Stimulated activated CD4-positive, alpha-beta T cell treated with anti-CD3 and anti-CD28 coated beads, TNF-alpha, amount 100 ng/mL, for 24 hours (primary cell): ENCODE results near the gene ERC1.
"Not testable (repeated sequence)": the region's sequence is repeated elsewhere in the genome, so short reads cannot be mapped to it uniquely, and the experiment has no call there.

Experiments
- DNase-seq, 3 experiments: peaks; one replicate each; pipeline ENCODE4 v3.0.0-alpha.2; 2020; ENCODE audit warnings: low read depth in 3 of 3

Gene ERC1

GRCh38 chr12:1122786-1123185, 131.8 kb downstream of the ERC1 start:
- DNase-seq, result no peak

DNA sequence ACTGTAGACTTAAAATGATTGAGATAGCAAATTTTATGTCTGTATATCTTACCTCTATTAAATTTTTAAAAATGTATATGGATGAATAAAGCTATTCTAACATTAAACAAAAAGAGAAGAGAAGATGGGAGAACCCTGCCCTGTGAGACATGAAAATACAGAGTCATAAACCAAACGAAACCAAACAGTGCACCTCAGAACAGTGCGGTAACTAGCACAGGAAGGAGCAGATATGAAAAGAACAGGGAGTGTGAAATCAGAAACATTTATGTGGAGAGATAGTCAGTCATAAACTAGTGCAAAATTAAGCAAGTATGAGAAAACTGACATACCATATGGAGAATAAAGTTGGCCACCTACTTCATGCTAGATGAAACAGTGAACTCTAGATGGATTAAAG, 135.1 kb downstream of the ERC1 start:
- DNase-seq, result no peak

- DNase-seq, result no peak
Observed at GRCh38 chr12:1127021-1127420, 136.0 kb downstream of the ERC1 start.

DNA sequence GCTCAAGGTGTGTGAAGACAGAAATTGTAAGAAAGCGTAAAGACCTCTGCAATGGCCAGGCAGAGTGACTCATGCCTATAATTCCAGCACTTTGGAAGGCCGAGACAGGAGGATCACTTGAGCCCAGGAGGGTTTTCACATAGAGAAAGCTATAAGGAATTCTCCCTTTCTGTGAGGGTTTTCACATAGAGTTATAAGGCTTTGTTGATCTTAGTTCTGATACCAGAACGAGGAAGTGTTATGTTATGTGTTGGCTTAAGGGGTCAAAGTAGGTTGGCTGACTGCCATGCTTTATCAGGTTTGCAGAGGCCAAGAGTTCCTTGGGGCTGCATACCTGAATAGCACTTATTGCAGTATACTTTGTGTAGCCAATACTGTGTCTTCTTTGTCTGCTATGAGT, 139.1 kb downstream of the ERC1 start:
- no peak for DNase-seq

DNA sequence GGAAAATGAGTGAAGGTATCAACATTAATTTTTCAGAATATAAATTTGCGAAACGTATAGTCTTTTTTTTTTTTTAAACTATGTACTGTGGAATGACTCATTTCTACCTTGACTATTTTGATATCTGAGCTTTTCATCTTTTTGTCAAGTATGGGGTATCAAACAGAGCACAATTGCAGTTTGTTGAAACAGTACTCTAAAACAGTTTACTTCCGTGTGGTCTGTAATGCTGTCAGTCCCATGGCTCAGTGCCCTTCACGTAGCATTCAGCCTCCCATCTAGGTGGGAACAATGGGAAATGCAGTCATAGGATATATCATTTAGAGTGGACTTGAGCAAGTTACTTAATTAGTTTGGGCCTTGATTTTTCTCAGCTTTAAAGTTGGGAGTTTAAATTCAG, 139.5 kb downstream of the ERC1 start:
- no peak for DNase-seq

DNA sequence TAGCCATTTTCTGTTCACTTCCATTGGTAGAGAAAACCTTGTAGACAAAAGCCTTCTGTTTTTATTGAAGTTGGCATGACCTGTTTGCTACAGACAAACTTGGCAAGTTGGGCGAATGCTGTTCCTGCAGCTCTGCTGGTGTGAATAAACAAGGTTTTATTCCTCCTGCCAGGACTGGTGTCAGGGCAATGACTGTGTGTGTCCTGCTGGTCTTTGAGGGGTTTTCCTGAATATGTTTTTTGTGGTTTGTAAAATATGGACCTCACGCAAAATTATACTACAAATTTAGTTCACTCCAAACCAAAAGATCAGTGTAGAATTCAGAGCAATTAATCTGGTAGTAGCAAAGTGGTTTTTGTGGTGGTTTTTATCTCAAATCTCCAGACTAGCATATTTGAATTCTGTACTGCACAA, 140.8 kb downstream of the ERC1 start:
- no peak for DNase-seq

DNA sequence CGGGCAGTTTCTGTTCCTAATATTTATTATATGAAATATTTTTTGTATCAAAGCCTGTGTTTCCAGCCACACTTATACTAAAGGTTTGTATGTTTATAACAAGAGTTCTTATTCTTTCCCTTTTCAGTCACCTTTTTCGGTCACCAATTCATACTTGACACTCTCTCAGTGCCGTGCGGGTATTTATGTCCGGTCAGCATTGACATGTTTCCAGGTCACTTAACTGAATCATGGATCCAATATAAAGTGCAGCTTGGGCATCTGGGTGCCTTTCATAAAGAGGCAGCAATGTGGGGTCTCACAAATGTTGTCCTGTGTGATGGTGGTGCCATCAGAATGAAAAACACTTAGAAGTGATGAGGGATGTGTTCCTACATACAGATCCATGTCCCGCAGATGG, 141.3 kb downstream of the ERC1 start:
- no peak for DNase-seq

DNA sequence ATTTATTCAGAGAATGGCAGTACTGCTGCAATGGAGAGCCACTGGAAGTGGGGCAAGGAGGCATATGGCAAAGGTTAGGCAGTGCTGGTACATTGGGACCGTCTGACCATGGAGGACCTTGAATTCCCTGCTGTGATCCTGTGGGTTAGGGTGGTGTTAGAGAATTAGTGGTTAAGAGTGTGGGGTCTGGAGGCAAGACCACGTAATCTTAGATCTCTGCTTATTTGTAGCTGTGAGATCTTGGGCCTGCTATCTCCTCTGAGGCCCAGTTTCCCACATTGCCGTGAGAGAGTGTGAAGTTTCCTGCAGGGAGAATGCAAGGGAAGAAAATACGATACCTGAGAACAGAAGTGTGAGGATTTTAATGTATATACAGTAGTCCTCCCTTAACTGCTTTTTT, 147.7 kb downstream of the ERC1 start:
- no peak for DNase-seq

GRCh38 chr12:1146758-1147157, 155.7 kb downstream of the ERC1 start:
- not testable (repeated sequence) for DNase-seq

GRCh38 chr12:1147821-1148220, 156.8 kb downstream of the ERC1 start:
- DNase-seq, result no peak

- no peak for DNase-seq
Observed at GRCh38 chr12:1157046-1157445, 166.0 kb downstream of the ERC1 start.

GRCh38 chr12:1161197-1161596, 170.2 kb downstream of the ERC1 start:
- no peak for DNase-seq

DNA sequence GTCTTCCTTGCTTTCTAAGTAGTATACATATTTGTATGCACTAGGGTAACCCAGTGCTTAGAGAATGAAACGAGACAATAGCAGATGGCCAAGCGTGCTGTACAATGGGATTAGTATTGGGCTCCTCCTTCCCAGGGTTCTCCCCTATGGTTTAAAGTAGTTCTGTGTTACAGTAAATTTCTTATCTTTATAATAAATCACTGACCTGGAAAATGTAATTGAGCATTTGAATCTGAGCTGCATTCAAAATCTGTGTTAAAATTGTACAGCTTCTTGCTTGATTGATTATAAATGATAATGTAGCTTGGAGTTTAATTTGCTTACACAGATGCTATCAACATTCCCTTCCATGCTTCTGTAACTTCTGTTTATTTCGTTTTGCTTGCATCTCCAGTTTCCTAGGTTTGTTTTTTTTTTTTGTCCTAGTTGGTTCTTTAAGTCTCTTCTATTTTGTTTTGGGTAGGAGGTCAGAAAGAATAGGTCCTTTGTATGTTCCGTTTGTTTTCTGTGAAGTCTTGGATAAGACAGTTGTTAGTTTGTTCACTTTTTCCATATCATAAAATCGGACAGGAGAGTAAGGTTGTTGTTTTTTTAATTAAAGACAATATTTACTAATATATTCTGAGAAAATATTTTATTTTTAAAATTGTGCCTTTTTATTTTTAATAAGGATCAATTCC, 171.2 kb downstream of the ERC1 start:
- no peak for DNase-seq

DNA sequence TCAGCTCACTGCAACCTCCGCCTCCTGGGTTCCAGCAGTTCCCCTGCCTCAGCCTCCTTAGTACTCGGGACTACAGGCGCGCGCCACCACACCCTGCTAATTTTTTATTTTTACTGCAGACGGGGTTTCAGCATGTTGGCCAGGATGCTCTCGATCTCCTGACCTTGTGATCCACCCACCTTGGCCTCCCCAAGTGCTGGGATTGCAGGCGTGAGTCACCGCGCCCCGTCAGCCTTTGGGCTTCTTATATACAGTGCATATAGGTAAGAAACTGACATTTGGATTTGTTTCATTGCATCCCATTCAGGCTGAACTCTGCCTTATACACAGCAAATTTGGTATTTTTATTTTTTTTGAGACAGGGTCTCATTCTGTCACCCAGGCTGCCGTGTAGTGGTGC, 176.8 kb downstream of the ERC1 start:
- no peak for DNase-seq

GRCh38 chr12:1170411-1170810, 179.4 kb downstream of the ERC1 start:
- DNase-seq, result no peak

GRCh38 chr12:1171657-1172408, 180.8 kb downstream of the ERC1 start:
- DNase-seq, result no peak

DNA sequence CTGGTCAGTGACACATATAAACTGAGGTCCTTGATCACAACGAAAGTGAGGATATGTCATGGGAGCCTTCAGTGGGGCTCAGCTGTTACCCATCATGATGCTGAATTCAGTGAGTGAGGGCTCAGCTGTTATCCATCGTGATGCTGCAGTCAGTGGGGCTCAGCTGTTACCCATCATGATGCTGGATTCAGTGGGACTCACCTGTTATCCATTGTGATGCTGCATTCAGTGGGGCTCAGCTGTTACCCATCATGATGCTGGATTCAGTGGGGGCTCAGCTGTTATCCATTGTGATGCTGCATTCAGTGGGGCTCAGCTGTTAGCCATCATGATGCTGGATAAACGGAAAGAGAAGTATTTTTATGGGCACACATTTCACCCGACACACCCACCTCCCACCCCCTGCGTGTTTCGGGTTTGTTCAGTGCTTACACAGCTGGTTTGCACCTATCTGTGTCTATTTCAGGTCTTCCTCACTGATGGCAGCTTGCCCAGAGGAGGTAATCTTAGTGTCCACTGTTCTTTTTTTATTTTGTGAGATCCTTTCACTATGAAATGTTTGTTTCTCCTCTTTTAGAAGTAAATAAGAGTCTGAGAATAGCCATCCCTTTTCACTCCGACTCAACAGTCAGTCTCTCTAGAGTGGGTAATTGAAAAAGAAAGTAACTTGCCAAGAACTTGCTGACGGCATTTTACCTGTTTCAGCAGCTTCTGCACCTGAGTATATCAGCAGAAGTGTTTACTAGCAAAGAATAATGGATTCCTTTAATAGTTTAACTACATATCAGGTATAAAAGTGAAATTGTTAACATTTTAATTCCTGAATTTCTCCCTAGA, 183.0 kb downstream of the ERC1 start:
- DNase-seq, result no peak

DNA sequence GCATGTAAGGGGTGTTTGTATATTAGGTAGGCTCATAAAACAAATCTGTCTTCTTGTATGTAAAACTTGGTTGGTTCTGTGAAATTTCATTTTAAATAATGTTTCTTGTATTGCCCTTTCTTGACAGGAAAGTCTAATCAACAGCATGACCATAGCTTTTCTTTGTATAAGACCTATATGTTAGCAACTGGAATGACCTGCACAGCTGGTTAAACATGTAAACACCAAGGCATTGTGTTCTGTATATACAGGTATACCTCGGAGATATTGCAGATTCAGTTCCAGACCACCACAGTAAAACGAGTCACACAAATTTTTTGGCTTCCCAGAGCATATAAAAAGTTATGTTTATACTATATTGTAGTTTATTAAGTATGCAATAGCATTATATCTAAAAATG, 183.6 kb downstream of the ERC1 start:
- DNase-seq, result no peak

- no peak for DNase-seq
Observed at GRCh38 chr12:1176191-1176590, 185.2 kb downstream of the ERC1 start.

DNA sequence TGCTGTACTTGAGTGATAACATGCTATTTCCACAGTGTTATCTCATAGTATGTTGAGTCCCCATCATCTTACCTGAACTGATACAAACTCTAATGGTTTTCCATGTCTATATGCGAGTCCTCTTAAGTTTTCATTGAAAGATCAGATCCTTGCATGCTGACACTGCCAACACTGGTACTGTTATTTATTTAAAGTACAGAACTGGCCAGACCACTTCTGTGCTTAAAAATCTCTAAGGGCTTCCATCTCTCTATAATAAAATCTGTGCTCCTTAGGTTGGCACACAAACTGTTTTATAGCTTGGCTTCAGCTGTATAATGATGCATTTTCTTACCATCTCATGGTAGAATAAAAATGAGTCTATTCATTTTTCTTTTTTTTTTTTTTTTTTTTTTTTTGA, 188.1 kb downstream of the ERC1 start:
- no peak for DNase-seq

- no peak for DNase-seq
Observed at GRCh38 chr12:1182069-1182468, 191.0 kb downstream of the ERC1 start.

DNA sequence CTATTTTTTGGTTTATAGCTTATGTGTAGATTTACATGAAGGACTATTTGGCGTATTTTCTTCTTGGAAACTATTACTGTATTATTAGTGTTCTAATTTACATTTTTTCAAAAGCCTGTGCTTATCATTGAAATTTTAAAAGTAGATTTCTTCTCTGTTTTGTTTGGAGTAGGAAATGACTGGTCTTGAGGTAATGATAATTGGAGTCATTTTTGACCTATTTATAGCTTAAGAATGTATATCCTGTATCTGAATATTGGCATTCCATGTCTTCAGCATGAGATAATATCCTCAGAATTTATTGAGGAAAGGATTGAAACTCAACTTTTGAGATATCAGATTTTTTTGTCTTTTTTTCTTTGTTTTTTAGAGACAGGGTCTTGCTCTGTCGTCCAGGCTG, 193.4 kb downstream of the ERC1 start:
- DNase-seq, result no peak
